GM18873 (cell line): ENCODE measurements around the gene LRRC75B.

ENCODE experiments used
- ATAC-seq: cut with Tn5 transposase; IDR thresholded peaks from one replicate; pipeline ENCODE4 v1.9.1; 2021; ENCODE audit warnings: mild to moderate bottlenecking, moderate library complexity, moderate number of reproducible peaks; ENCODE audit not compliant: unreplicated experiment, low FRiP score

Gene LRRC75B

DNA sequence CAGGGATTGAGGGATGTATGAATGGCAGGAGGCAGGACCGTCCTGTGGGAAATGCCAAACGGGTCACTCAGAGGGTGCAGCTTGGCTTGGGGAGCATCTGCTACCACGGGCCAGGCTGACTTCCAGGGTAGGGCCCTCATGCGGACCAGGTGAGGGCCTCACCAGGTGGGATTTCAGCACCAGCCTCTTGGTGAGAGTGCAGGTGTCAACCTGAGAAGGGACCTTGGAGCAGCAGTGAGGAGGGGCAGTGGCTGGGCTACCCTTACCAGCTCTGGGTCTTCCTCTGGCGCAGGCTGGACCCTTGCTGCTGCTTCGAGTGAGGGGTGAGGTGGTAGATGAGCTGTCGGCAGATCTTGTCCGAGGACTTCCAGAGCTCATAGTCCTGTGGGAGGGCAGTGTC lies 4.9 kb downstream of the LRRC75B start:
- ATAC-seq = no peak

DNA sequence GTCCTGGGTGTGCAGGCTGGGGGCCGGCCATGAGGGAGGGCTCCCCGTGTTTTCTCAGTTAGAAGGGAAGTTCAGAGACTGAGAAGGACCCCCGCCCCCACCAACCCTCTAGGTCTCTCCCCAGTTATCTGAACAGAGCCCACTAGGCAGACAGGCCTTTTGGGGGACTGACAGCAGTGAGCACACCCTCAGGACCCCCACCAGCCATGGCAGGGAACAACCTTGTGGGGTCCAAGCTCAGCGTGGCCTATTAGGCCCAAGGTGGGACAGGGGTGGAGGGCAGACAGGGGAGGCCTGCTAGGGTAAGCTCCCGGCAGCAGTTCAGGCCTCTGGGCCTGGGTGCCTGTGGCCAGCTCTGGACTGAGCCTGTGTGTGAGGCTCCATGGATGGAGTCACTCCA lies 5.6 kb downstream of the LRRC75B start:
- no peak for ATAC-seq

DNA sequence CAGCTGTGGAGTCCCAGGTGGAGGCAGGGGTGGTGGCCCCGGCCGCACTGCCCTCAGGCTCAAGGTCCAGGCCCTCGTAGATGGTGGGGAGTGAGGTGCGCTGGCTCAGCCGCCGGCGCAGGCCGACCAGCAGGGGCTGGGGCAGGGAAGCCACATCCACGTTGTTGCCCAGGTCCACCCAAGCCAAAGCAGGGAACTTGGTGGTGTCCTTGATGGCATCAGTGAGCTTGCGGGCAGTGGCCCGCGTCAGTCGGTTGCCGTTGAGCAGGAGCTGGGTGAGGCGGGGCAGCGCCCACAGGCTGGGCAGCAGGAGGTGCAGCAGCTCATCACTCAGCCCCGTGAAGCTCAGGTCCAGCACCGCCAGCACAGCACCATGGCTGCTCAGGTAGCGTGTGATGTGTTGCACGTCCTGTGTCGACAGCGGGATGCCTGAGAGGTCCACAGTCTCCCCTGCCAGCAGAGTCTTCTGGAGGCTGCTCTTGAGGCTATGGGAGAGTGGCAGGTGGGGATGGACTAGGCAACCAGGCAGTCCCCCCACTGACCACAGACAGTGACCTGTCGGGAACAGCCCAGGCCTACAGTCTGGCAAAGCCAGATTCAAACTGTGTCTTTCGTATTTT lies 6.8 kb downstream of the LRRC75B start:
- ATAC-seq = no peak

DNA sequence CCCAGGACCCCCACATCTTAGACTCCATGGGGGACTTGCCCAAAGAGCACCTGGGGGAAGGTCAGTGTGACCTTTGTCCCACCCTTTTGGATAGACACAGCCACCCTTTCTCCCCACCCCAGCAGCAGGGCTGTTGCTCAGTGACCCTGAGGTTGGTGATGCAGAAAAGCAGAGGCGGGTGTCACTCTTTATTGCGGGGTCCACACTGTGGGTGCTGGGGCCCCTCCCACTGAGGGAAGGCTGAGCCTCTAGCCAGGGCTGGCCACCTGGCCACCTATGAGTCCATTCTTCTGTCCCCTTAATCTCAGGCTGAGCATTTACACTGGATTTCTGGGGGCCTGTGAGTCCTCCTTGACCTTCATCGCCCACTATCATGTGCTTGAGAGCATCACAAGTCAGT lies 7.4 kb downstream of the LRRC75B start:
- no peak for ATAC-seq

DNA sequence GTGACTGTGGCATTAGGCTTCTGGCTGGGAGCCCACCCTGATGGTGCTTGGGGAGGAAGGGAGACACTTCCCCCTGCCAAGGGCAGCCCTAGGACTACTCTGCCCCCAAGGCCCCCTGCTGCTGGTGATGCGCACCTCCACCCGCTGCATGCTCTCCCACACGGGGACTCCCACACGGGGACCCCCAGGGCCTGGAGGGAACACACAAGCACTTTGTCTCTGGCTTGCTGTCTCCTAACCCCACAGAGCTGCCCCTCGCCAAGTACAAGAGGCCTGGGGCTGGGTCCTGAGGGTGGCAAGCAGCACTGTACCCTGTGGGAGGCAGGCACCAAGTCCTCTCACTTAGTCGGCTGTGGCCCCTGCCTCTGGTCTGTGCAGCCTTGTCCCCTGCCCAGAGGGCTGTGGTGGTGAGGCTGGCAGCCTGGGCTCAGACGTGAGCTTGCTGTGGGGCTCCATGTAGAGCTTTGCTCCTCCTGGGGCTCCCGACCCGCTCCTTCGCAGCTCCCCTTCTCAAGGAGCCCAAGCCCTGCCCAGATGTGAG lies 7.9 kb downstream of the LRRC75B start:
- ATAC-seq = no peak

DNA sequence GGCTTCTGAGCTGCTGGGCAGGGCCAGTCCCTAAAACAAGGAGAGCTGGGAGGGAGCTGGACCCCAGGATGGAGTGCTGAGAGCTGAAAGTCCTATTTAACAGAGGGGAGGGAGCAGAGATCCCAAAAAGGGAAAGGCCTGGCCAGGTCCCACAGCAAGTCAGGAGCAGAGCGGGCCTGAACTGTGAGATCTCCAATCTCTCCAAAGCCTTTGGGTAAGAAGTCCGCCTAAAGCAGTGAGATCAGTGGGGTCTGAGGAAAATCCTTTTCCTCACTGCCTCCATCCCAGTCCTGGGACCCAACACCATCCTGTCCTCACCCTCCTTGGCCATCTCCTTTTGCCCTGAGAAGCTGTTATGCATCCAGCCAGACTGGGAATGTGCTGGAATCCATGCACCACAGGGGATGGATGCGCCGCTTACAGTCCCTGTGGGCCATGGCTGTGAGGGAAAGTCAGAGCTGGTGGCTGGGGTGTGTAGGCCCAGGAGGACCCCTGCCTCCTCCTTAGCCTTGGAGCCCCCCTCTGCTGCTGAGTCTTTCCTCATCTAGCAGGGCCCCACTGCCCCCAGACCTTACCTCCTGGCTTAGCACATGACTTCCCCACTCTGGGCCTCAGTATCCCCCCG lies 8.6 kb downstream of the LRRC75B start:
- no peak for ATAC-seq

DNA sequence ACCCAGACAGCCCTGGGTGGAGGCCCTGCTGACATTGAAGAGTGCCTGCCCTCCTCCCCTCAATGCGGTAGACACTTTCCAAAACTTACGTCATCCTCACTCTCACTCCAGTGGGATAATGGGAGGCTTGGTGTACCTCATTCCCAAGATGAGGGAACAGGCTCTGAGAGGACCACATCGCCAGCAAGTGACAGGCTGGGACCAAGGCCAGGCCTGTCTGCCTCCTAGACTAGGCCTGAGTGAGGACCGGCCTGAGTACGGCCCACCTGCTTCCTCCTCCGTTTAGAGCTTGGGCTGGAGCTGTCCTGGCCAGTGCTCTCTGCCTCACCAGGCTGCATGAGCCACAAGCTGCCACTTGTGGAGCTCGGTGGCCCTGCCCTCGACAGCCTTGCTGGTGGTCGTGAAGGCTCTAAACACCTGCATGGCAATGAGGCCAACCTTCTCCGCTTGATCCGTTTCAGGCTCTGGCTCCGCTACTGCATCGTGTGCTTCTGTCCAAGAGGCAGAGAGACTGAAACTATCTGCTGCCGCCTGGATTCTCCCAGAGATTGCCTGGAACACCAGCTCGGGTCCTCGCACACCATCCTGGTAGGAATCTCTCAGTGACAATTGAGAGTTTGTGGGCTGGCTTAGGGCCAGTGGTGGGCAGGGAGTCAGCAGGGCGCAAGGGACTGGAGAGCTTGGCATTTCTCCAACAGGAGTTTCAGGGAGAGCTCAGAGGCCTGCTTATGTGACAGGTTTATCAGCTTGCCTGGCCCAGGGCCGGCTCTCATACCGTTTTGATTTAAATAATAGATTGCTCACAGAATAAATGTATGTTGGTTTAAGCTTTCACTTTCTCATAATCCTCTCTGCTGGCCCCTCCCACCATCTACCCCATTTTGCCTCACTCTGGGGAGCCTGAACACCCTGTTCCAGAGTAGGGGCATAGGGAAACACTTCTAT lies 9.4 kb downstream of the LRRC75B start:
- no peak for ATAC-seq

DNA sequence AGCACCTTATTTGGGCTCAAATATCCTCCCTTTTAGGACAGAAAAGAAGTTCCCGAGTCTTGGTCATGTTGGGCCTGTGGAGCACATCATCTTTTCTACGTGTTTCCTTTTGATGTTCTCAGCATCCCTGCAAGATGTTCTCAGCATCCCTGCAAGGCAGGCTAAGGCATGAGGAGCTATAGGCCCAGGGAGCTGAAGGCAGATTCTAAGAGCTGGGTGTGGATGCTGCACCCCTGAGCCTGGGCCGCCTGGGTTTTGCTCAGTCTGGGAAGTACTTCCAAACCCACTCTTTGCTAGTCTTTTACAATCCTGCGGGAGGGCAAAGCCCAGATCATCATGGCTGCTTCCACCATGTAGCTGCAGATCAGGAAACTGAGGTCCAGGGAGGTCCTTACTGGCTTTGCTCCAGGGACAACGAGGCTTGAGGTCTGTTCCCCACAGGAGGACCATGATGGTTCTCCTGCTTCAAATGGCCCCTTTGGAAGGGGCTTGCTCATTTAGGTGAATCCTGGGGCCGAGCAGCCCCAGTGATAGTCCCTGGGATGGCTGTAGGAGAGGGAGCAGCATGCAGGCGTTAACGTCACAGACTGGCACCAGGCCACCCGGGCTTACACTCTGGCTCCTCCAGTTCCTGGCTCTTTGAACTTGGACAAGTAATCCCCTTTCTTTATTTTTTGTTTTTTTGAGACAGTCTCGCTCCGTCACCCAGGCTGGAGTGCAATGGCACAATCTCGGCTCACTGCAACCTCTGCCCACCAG lies 10.6 kb downstream of the LRRC75B start:
- ATAC-seq = no peak

DNA sequence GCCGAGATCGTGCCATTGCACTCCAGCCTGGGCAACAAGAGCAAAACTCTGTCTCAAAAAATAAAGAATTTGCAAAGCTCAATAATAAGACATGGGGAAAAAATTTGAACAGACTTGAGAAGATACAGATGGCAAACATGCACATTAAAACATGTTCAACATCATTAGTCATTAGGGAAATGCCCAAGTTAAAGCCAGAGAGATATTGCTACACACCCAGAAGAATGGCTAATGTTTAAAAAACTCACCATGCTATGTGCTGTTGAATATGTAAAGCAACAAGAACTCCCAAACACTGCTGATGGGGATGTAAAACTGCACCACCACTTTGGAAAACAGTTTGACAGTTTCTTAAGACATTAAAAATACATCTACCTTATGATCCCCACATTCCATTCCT lies 12.6 kb downstream of the LRRC75B start:
- ATAC-seq = no peak

DNA sequence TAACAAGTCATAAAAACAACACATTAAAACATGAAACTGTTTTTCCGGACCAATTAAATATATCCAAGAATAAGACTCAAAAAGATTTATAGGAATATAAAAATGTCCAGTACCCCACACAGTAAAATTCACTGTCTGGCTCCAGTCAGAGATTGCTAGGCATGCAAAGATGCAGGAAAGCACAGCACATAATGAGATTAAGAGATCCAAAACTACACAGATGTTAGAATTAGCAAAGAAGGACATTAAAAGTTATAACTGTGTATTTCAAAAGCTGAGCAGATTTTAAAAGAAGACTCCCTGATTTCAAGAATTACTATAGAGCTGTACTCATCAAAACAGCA lies 13.6 kb downstream of the LRRC75B start:
- no peak for ATAC-seq

DNA sequence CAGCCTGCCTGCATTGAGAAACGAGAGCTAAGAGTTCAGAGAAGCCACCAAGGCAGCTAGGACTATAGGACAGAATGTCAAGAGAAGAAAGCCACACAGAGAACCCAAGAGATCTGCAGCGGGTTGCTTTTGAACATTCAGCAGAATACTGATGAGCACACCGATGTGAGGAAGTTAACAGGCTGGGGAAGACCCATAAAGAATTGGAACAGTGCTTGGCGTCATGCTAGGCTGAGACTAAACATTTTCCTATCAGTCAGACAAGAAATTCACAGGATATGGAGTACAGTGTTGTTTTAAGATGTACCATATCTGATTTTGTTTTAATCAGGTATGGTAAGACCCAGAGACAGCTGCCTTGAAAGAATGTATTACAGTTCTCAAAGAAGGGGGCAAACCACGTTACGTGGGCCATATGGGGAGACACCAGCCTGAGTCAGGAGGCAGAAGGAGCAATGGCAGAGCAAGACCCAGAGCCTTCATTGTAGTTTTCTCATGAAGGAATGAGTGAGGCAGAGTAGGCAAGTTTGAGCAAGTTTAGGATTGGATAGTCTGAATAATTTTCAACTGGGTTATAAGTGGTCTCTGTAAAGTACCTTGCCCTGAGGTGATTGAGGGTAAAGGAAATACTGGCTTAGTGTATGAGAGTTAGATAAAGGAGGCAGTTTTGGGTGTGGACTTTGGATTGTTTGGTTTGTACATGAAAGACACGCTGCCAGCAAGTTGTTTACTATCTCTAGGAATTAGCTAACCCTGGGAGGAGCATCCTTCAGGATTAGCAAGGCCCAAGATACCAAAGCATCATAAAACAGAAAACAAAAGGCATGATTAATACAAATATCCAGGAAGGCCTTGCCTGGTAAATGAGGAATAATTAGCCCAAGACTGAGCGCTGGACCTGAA lies 14.3 kb downstream of the LRRC75B start:
- no peak for ATAC-seq

DNA sequence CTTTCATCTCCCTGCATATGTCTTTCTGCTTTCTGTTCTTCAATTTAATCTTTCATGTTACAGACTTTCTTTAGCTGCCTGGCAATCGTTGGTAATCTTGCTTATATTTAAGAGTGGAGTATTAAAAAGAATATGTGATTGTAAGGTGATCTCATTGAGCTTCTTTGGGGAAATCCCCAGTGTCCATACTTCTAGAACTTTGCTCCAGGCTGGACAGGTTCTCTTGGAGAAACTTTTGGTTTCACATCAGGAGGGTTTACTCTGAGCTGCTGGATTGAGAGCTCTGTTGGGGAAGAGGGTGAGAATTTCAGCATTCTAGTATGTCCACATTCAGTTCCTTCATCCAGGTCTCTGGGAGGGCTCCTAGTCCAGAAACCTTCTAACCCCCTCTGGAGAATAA lies 16.1 kb downstream of the LRRC75B start:
- no peak for ATAC-seq

DNA sequence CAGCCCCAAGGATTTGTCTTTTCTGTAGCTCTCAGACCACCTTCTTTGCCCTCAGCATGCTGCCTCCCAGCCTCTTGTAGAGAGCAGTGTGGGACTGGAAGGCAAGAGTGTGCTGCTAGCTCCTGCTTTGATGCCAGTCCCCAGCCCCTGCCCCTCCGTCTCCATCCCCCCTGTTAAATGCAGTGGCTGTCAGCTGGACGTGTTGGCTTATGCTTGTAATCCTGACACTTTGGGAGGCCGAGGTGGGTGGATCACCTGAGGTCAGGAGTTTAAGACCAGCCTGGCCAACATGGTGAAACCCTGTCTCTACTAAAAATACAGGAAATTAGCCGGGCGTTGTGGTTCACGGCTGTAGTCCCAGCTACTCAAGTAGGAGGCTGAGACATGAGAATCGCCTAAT lies 21.6 kb downstream of the LRRC75B start:
- no peak for ATAC-seq

DNA sequence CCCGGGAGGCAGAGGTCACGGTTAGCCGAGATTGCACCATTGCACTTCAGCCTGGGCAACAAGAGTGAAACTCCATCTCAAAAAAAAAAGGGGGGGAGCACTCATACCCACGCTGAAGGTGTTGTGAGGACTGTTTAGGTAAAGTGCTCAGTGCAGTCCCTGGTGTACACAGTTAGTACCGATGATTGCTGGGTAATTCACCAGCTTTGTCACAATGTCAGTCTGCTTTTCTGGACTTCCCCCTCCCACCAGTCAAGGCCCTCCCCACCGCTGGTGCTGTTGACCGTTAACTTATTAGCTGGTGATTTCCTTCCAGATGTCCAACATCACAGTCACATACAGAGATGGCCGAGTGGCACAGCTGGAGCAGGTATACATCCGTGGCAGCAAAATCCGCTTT lies 25.2 kb downstream of the LRRC75B start:
- no peak for ATAC-seq

DNA sequence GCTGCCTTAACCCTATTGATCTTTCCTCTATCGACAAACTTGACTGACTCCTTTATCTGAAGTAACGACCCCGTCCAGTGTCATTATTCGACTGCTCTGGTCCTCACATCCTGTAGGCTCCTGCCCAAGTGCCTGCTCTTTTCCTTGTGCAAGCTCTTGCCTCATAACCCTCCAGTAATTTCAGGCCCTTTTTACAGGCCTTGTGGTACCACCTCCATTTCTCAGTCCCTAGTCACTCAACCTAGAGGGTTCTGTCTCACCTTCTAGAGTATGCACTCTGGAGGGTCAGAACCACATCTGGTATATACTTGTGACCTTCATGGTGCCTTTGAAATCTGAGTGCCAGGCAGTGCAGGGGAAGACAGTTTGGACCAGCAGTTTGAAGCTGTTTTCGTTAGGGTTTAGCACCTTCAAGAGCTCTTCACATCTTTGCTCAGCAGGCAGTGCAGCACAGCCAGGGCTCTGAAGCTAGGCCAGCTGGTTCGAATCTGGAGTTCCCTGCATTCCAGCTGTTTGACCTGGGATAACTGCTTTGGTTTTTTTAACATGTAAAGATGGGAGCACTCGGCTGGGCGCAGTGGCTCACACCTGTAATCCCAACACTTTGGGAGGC lies 25.9 kb downstream of the LRRC75B start:
- ATAC-seq = no peak

DNA sequence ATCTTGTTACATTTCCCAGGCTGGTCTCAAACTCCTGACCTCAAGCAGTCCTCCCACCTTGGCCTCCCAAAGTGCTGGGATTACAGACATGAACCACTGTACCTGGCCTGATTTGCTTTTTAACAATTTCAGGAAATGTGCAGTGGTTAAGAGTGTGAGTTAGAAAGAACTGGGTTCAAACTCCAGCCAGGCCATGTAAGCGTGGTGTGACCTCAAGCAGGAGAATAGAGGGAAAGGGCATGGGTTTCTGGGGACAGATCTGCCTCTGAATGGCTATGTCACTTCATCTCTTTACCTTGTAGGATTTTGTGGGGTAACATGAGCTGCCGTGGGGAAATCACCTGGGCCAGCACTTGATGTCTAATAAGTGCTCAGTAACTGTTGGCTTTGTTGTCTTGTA lies 27.8 kb downstream of the LRRC75B start:
- no peak for ATAC-seq

DNA sequence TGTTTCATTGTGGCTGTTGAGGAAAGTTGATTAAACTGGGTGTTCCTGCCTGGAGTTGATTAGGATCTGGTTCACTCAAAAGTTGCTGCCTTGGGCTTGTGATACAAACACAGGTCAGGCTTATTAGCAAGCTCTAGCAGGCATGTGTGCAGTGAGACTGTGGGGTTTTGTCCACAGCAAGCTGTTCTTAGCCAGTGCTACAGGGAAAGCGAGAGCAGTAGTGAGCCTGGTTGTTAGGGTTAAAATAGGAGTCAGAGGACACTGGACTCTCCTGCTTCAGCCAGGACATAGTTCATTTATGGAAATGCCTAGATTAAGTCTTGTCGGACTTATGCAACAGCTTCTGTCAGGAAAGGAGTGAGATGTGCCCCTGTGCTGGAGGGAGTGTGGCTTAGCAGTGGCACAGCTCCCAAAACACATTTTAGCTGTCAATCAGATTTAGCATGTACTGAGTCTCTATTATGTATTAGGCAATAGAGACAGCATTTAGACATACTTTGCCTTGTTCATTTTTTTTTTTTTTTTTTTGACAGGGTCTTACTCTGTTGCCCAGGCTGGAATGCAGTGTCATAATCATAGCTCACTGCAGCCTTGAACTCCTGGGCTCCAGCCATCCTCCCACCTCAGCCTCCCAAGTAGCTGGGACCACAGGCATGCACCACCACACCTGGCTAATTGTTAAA lies 28.4 kb downstream of the LRRC75B start:
- no peak for ATAC-seq

DNA sequence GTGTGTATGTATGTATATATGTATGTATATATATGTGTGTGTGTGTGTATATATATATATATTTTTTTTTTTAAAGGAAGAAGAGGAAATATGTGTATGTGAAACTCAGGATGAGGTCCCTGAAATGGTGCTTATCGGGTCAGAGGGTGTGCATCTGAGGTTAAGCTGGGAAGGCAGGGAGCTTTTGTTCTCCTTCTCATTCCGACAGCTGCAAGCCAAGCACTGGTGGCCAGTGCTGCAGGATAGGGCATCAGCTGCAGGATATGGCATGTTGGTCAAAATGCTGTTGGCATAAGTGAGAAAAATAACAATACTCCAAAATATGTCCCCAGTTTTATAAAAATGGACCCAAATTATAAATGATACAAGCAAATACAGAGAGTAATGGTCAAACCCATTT lies 29.6 kb downstream of the LRRC75B start:
- ATAC-seq = no peak

DNA sequence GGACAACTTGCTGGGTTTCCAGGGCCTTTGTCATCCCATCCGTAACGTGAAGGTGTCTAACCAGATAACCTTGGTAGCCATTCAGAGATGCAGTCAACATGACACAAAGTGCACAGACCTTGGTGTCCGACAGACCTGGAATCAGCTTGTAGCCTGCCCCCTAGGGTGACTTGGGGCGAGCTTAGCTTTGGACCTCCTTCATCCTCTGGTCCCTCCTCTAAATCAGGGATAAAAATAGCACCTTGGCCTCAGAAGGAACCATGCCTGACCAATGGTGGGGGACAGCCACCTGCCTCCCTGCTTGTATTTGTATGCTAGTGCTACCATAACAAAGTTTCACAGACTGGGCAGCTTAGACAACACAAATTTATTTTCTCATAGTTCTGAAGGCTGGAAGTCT lies 33.4 kb downstream of the LRRC75B start:
- ATAC-seq = no peak
